Thyroid gland (tissue), 4 donors: ENCODE data around the gene RAC2. TPM values are rescaled to one million over a fixed set of nuclear protein-coding genes. Genes with fewer than 3 reads are reported as not detected.

ENCODE experiments used
- DNase-seq, 2 donors: peaks; one replicate each; pipeline ENCODE4 v3.0.0-alpha.2; 2019
- H3K27ac ChIP-seq, 3 donors: fragments of 200-600 bp; sonication (generic); 1 replicate in 2 of 3; 2 replicates in 1 of 3; pipeline ENCODE4 v1.5.1; 2016 to 2019; ENCODE audit warnings: mild to moderate bottlenecking in 1 of 3, moderate library complexity in 1 of 3
- H3K27me3 ChIP-seq: fragments of 200-600 bp; sonication (generic); one replicate; pipeline ENCODE4 v1.5.1; 2019
- H3K36me3 ChIP-seq, 2 donors: fragments of 200-600 bp; sonication (generic); one replicate each; pipeline ENCODE4 v1.5.1; 2016 to 2019
- H3K4me1 ChIP-seq, 2 donors: fragments of 200-600 bp; sonication (generic); one replicate each; pipeline ENCODE4 v1.5.1; 2017 to 2019
- H3K4me3 ChIP-seq, 3 donors: fragments of 200-600 bp; sonication (generic); replicated peaks in 1 of 3; 1 replicate in 2 of 3; 2 replicates in 1 of 3; pipeline ENCODE4 v1.5.1; 2016; ENCODE audit warnings: mild to moderate bottlenecking in 1 of 3
- H3K9me3 ChIP-seq: fragments of 200-600 bp; sonication (generic); one replicate; pipeline ENCODE4 v1.5.1; 2017
- POLR2A ChIP-seq, 2 donors: fragments of 450-650 bp; IDR thresholded peaks; one replicate each; pipeline ENCODE4 v1.6.1; 2017; ENCODE audit warnings: antibody characterized with exemption in 2 of 2, mild to moderate bottlenecking in 2 of 2, moderate library complexity in 1 of 2
- WGBS, 2 donors: methylation state at CpG; one replicate each; pipeline ENCODE4 v1.1.5; 2017; 5-methylcytosine and 5-hydroxymethylcytosine counted together
- intact Hi-C: fragments of 100-400 bp; cut with DNase I; formaldehyde crosslinking; loops from one replicate; pipeline ENCODE4 v1.15.1; 2023
- total RNA-seq, 4 donors: library from RNA; depleted of rRNA; stranded (reverse); fragments of >200 nt; gene quantifications; one replicate each; pipeline ENCODE4 v1.2.3, GENCODE V29; 2016
- TF ChIP-seq, protein P1 (sequence below), 6 experiments: fragments of 200-600 bp in 3 of 6; fragments of 450-650 bp in 3 of 6; sonication (generic) in 3 of 6; IDR thresholded peaks; one replicate each; pipeline ENCODE4 v1.5.1; 2016 to 2019; ENCODE audit warnings: antibody characterized with exemption in 6 of 6, mild to moderate bottlenecking in 2 of 6, inconsistent platforms in 1 of 6, moderate library complexity in 1 of 6

RAC2 gene
- total RNA-seq, 4 donors from 2014 or later = 3.6 to 6.0 (median 4.6) TPM

GRCh38 chr22:37267135-37267587 is 23.1 kb upstream of the RAC2 start:
- intact Hi-C loops = no loop called here
- Histone ChIP-seq H3K27me3 (no peaks in the 10 kb centered on the region), H3K4me1 (no peaks in the 10 kb centered on the region), H3K4me3 (peak overlapping the region in 1 of 3 donors; percentile 5), H3K27ac (no peak overlapping the region), H3K9me3 (no peaks in the 10 kb centered on the region), H3K36me3 (no peaks in the 10 kb centered on the region)
- TF ChIP-seq POLR2A (IDR thresholded peaks at IDR 0.05) = no peak
- TF ChIP-seq, protein P1, sequence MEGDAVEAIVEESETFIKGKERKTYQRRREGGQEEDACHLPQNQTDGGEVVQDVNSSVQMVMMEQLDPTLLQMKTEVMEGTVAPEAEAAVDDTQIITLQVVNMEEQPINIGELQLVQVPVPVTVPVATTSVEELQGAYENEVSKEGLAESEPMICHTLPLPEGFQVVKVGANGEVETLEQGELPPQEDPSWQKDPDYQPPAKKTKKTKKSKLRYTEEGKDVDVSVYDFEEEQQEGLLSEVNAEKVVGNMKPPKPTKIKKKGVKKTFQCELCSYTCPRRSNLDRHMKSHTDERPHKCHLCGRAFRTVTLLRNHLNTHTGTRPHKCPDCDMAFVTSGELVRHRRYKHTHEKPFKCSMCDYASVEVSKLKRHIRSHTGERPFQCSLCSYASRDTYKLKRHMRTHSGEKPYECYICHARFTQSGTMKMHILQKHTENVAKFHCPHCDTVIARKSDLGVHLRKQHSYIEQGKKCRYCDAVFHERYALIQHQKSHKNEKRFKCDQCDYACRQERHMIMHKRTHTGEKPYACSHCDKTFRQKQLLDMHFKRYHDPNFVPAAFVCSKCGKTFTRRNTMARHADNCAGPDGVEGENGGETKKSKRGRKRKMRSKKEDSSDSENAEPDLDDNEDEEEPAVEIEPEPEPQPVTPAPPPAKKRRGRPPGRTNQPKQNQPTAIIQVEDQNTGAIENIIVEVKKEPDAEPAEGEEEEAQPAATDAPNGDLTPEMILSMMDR (IDR thresholded peaks at IDR 0.05) = peak in 4 of 6 experiments; percentile 42 to 74 (median 53)
- WGBS, 2 donors = 7 to 9% methylated on average over 12 to 22 of the region's 22 CpGs
- DNase-seq = peak; percentile 17 to 20

DNA sequence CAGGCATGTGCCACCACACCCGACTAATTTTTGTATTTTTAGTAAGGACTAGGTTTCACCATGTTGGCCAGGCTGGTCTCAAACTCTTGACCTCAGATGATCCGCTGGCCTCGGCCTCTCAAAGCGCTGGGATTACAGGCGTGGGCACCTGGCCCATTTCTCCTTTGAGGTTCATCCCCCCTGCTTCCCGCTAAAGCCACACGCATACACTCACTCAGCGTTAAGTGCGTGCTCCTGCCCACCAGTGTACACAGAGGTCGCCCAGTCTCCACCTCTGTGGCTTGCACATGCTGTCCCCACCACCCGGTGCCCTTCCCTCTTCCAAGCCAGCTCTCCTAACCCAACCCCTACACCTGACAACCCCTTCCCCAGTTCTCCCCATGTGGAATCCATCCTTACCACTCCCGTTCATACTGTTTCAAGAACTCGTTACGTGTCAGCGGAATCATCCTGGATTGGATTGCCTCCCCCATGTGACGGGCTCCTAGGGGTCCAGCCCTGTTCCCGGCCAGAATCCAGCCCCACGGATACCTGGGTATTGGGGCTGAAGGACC is 22.6 kb upstream of the RAC2 start:
- Histone ChIP-seq H3K4me3 (no peak overlapping the region), H3K4me1 (no peaks in the 10 kb centered on the region), H3K27ac (no peak overlapping the region), H3K27me3 (no peaks in the 10 kb centered on the region), H3K36me3 (no peaks in the 10 kb centered on the region), H3K9me3 (no peaks in the 10 kb centered on the region)
- intact Hi-C loops = no loop called here
- TF ChIP-seq, protein P1 (IDR thresholded peaks at IDR 0.05) = no peak
- TF ChIP-seq POLR2A (IDR thresholded peaks at IDR 0.05) = no peak
- no peak for DNase-seq
- 36 to 43% methylated on average over 16 to 18 of the region's 18 CpGs for WGBS, 2 donors

DNA sequence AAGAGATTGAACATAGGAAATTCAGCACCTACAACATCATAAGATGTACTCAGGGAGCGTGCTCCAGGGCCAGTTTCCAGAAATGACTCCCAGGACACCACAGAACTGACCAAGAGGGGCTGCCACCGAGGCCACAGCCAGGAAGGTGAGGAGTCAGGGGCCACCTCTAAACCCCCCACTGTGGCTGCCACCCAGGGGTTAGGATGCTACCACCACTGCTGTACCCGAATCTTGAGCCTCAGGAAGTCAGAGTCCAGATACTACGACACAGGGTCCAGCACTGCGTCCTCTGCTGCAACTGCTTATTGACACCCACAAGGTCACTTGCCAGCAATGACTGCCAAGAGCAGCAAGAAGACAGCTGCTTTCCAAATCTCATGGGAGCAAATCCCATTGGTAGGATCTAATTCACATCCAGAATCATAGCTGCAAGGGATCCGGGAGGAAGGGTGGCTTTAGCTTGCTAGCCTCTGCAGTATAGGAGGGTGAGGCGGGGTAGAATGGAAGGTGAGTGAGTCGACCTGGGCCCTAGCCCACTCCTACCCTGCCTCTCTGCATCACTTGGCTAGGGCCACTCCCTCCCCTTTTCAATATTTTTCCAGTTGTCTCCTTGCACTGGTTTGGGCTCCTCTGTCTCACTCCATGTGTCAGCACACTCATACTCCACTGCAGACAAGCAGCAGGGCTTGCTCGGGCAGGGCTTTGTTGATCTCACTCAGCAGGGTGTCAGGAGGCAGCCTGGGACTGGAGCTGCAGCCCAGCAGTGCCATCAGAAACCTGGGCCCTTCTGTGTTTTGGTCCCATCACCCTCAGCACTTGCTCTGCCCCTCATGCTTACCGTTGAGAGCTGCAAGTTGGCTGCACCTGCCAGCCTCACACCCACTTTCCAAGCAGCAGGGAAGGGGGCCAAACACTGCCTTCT is 20.2 kb upstream of the RAC2 start:
- H3K4me3 ChIP-seq = no peak overlapping the region
- H3K27ac ChIP-seq = no peak overlapping the region
- no peaks in the 10 kb centered on the region for H3K27me3 ChIP-seq
- 85 to 87% methylated on average over 10 of the region's 10 CpGs for WGBS, 2 donors
- TF ChIP-seq POLR2A (IDR thresholded peaks at IDR 0.05) = no peak
- TF ChIP-seq, protein P1 (IDR thresholded peaks at IDR 0.05) = no peak
- no peaks in the 10 kb centered on the region for H3K9me3 ChIP-seq
- no peak for DNase-seq
- no peaks in the 10 kb centered on the region for H3K36me3 ChIP-seq
- H3K4me1 ChIP-seq = no peaks in the 10 kb centered on the region
- intact Hi-C loops = no loop called here

DNA sequence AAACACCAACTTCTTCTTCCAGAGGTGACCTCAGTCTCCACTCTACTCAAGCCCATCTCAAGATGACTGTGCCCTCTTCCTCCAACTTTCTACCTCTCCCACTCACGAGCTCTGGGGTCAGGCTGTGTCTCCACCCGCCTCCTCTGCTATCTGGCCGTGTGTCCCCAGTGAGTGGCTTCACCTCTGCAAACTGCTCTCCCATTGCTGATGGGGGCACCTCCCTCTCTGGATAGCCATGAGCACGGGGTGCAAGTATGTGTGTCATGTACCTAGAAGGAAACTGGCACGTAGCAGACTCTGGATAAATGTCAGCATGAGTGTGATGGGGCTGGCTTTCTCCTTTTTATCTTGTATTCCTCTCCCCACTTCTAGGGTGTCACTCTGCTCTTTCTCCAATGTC is 18.3 kb upstream of the RAC2 start:
- H3K36me3 ChIP-seq = no peaks in the 10 kb centered on the region
- H3K27me3 ChIP-seq = no peaks in the 10 kb centered on the region
- no peak for DNase-seq
- WGBS, 2 donors = 77% methylated on average over 5 of the region's 5 CpGs
- H3K4me1 ChIP-seq = no peaks in the 10 kb centered on the region
- H3K27ac ChIP-seq = no peak overlapping the region
- no peaks in the 10 kb centered on the region for H3K9me3 ChIP-seq
- TF ChIP-seq, protein P1 (IDR thresholded peaks at IDR 0.05) = no peak
- no peak for TF ChIP-seq POLR2A (IDR thresholded peaks at IDR 0.05)
- H3K4me3 ChIP-seq = no peak overlapping the region
- intact Hi-C loops = no loop called here

GRCh38 chr22:37260901-37261336 is 16.9 kb upstream of the RAC2 start:
- peak; percentile 45 to 46 for DNase-seq
- H3K9me3 ChIP-seq = no peaks in the 10 kb centered on the region
- no peak overlapping the region for H3K27ac ChIP-seq
- WGBS, 2 donors = 22 to 25% methylated on average over 14 of the region's 14 CpGs
- H3K4me3 ChIP-seq = no peak overlapping the region
- TF ChIP-seq, protein P1 (IDR thresholded peaks at IDR 0.05) = peak; percentile 36 to 92 (median 60)
- no peak for TF ChIP-seq POLR2A (IDR thresholded peaks at IDR 0.05)
- no peaks in the 10 kb centered on the region for H3K36me3 ChIP-seq
- H3K4me1 ChIP-seq = no peaks in the 10 kb centered on the region
- no peaks in the 10 kb centered on the region for H3K27me3 ChIP-seq
- intact Hi-C loops = no loop called here
